PC-3 (cell line): ENCODE data around the gene TTC7B.

Experiments
- CTCF ChIP-seq: fragments of 300-600 bp; sonication (generic); conservative IDR thresholded peaks from 2 replicates; pipeline ENCODE4 v1.5.1; 2017; ENCODE audit warnings: antibody characterized with exemption, low read depth, mild to moderate bottlenecking, low read length
- EZH2phosphoT487 ChIP-seq: fragments of 300-600 bp; sonication (generic); IDR thresholded peaks from 2 replicates; pipeline ENCODE4 v1.6.1; 2018; ENCODE audit warnings: mild to moderate bottlenecking, antibody characterized with exemption, low read length, borderline replicate concordance

- TF ChIP-seq CTCF (no peak), EZH2phosphoT487 (no peak)
Measured at GRCh38 chr14:90574188-90575131, 241.8 kb downstream of the TTC7B start.
